ENCODE results near the gene SH2D3C.

Gene SH2D3C

GRCh38 chr9:127751269-127752054 lies 27.0 kb downstream of the SH2D3C start:
- Mint-ChIP-seq H3K9me3 (no peaks in the 10 kb centered on the region), H3K27me3 (no peaks in the 10 kb centered on the region), H3K27ac (peak overlapping the region; percentile 27), H3K36me3 (no peaks in the 10 kb centered on the region), H3K4me1 (peaks cover 25% of the 10 kb centered on the region), H3K4me3 (no peak overlapping the region)

GRCh38 chr9:127749090-127749787 lies 29.2 kb downstream of the SH2D3C start:
- H3K4me1 Mint-ChIP-seq, result peaks cover 25% of the 10 kb centered on the region
- H3K27me3 Mint-ChIP-seq, result no peaks in the 10 kb centered on the region
- H3K4me3 Mint-ChIP-seq, result no peak overlapping the region
- no peaks in the 10 kb centered on the region for H3K9me3 Mint-ChIP-seq
- no peak overlapping the region for H3K27ac Mint-ChIP-seq
- H3K36me3 Mint-ChIP-seq, result no peaks in the 10 kb centered on the region

GRCh38 chr9:127746959-127747569 lies 31.4 kb downstream of the SH2D3C start:
- H3K9me3 Mint-ChIP-seq, result no peaks in the 10 kb centered on the region
- H3K4me1 Mint-ChIP-seq, result peaks cover 17% of the 10 kb centered on the region
- no peak overlapping the region for H3K27ac Mint-ChIP-seq
- peak overlapping the region; percentile 47 for H3K4me3 Mint-ChIP-seq
- H3K36me3 Mint-ChIP-seq, result no peaks in the 10 kb centered on the region
- H3K27me3 Mint-ChIP-seq, result no peaks in the 10 kb centered on the region

DNA sequence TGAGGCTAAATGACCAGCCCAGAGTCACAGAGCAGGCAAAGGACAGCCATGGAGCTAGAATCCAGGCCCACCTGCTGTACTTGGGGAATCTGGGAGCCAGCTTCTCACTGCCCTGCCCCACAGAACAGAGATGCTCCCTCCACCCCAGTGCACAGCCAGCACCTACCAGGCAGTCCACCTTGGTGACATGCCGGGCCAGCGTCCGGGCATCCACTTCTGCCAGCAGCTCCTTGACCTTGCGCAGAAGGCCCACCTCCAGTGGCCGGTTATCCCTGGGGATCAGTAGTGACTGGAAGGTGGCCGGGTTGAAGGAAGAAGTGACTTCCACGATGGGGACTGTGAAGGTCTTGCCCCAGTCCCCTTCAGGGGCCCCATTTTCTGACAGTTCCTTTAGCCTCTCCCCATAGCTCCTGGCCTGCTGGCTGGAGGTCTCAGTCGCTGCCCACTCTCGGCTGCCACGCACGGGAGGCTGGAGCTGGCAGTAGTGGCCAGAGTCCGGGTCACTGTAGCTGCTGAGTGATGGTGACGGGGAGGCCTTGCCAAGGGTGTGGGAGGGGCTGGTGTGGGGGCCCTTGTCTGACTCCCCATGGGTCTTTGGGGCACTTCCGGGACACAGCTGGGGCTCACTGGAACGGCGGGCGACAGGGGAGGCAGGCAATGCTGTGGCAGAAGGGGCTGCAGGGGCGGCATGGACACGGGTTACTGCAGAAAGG lies 33.9 kb downstream of the SH2D3C start:
- Mint-ChIP-seq H3K27me3 (no peaks in the 10 kb centered on the region), H3K9me3 (no peaks in the 10 kb centered on the region), H3K4me1 (peaks cover 12% of the 10 kb centered on the region), H3K36me3 (peaks cover 1% of the 10 kb centered on the region), H3K27ac (no peak overlapping the region), H3K4me3 (no peak overlapping the region)

DNA sequence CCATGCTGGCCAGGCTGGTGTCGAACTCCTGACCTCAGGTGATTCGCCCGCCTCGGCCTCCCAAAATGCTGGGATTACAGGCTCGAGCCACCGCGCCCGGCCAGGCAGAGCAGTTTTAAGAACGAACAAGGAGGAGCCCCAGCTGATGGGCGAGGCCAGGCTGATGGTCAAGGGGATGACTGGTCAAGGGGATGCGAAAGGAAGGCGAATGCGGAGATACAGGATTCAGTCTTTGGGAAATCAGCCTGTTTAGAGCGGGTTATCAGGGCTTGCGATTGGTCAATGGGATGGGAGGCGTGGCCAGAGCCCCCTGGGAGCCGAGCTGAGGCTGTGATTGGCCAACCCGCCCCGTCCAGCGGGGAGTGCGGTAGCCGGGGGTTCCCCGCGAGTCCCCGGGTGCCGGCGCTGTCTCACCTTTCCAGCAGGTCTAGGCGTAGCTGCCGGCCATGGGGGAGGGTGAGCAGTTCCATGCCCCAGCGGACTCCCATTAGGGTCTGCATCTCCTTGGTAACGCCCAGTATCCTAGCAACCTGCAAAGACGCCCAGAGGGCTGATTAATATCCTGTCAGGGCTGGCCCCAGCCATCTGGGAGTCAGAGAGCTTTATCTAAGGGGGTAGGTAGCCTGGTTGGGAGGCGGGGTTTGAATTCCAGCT lies 35.9 kb downstream of the SH2D3C start:
- H3K27me3 Mint-ChIP-seq, result no peaks in the 10 kb centered on the region
- H3K36me3 Mint-ChIP-seq, result peaks cover 1% of the 10 kb centered on the region
- H3K4me3 Mint-ChIP-seq, result no peak overlapping the region
- H3K9me3 Mint-ChIP-seq, result no peaks in the 10 kb centered on the region
- H3K4me1 Mint-ChIP-seq, result peaks cover 8% of the 10 kb centered on the region
- H3K27ac Mint-ChIP-seq, result no peak overlapping the region

DNA sequence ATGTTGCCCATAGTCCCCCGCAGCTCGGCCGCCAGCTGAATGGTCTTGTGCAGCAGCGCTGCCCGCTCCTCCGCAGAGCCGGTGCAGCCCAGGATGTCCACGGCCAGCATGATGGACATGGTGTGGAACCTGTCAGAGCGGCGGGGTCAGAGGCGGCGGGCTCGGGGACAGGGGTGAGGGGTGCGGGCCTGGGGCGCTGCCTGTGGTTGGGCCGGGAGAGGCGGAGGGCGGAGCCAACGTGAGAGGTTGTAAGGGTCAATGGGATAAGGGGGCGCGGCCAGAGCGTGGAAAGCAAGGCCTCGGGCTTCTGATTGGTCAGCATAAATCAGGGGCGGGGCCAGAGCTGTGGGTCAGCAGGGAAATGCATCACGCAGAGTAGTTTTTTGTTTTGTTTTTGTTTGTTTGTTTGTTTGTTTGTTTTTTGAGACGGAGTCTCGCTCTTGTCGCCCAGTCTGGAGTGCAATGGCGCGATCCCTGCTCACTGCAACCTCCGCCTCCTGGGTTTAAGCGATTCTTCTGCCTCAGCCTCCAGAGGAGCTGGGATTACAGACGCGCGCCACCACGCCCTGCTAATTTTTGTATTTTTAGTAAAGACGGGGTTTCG lies 36.5 kb downstream of the SH2D3C start:
- Mint-ChIP-seq H3K36me3 (peaks cover 1% of the 10 kb centered on the region), H3K4me3 (no peak overlapping the region), H3K4me1 (peaks cover 4% of the 10 kb centered on the region), H3K27me3 (no peaks in the 10 kb centered on the region), H3K9me3 (no peaks in the 10 kb centered on the region), H3K27ac (no peak overlapping the region)

DNA sequence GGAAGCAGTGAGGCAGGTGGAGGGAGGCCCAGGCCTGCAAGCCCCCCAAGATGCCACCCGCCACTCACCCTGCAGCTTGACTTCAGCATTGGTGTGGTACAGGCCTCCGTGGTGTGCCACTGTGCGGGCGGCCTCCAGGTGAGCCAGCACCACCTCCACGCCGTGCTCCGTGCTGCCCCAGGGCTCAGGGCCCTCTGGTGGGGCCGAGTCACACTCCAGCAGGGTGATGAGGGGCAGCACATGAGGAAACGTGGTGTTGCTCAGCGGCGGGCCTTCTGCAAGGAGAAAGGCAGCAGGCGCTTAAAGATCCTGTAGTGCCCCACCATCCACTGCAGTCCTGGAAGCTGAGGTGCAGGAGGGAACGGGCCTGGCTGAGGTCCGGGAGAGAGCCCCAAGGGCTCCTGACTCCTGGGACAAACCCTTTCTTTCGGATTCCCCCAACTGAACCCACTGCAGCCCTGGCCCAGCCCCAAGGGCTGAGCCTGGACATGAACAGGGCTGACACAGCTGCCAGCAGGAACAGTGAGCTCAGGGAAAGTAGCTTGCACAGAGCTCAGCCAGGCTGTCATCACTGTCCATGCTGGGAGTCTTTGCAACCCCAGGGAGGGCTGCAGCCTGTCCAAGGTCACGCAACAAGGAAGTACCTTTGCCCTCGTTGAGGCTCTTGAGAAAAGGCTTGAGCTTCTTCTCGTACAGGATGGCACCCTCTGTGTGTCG lies 38.7 kb downstream of the SH2D3C start:
- peaks cover 1% of the 10 kb centered on the region for H3K36me3 Mint-ChIP-seq

GRCh38 chr9:127738666-127739065 lies 39.8 kb downstream of the SH2D3C start:
- Mint-ChIP-seq H3K27me3 (no peaks in the 10 kb centered on the region), H3K9me3 (no peaks in the 10 kb centered on the region), H3K36me3 (peaks cover 1% of the 10 kb centered on the region), H3K4me1 (peaks cover 11% of the 10 kb centered on the region), H3K4me3 (no peak overlapping the region), H3K27ac (no peak overlapping the region)

More for the DNA sequence above, 38.7 kb downstream of the SH2D3C start:
- Mint-ChIP-seq H3K4me3 (no peak overlapping the region), H3K27ac (no peak overlapping the region), H3K4me1 (peaks cover 5% of the 10 kb centered on the region), H3K9me3 (no peaks in the 10 kb centered on the region), H3K27me3 (no peaks in the 10 kb centered on the region)

GRCh38 chr9:127735530-127736185 lies 42.8 kb downstream of the SH2D3C start:
- H3K4me1 Mint-ChIP-seq, result peaks cover 13% of the 10 kb centered on the region
- peak overlapping the region; percentile 89 for H3K27ac Mint-ChIP-seq
- peak overlapping the region; percentile 89 for H3K4me3 Mint-ChIP-seq
- no peaks in the 10 kb centered on the region for H3K36me3 Mint-ChIP-seq
- no peaks in the 10 kb centered on the region for H3K9me3 Mint-ChIP-seq
- H3K27me3 Mint-ChIP-seq, result no peaks in the 10 kb centered on the region

GRCh38 chr9:127734747-127735529 lies 43.5 kb downstream of the SH2D3C start, which contains the start of gene TOR2A:
TOR2A (minus strand) TSS chr9:127735294; CDS start chr9:127735270, 24 bp downstream.
- no peaks in the 10 kb centered on the region for H3K9me3 Mint-ChIP-seq
- no peaks in the 10 kb centered on the region for H3K36me3 Mint-ChIP-seq
- peaks cover 13% of the 10 kb centered on the region for H3K4me1 Mint-ChIP-seq
- peak within 1 kb of the TSS; percentile 89 for H3K4me3 Mint-ChIP-seq
- no peaks in the 10 kb centered on the region for H3K27me3 Mint-ChIP-seq
- peak within 1 kb of the TSS; percentile 89 for H3K27ac Mint-ChIP-seq

- peaks cover 13% of the 10 kb centered on the region for H3K4me1 Mint-ChIP-seq
- no peaks in the 10 kb centered on the region for H3K27me3 Mint-ChIP-seq
- H3K27ac Mint-ChIP-seq, result peak overlapping the region; percentile 65
- no peaks in the 10 kb centered on the region for H3K9me3 Mint-ChIP-seq
- no peaks in the 10 kb centered on the region for H3K36me3 Mint-ChIP-seq
- H3K4me3 Mint-ChIP-seq, result peak overlapping the region; percentile 89
Measured at GRCh38 chr9:127734247-127734746, 44.2 kb downstream of the SH2D3C start.

GRCh38 chr9:127733614-127734013 lies 44.9 kb downstream of the SH2D3C start:
- peak overlapping the region; percentile 89 for H3K4me3 Mint-ChIP-seq
- H3K4me1 Mint-ChIP-seq, result peaks cover 13% of the 10 kb centered on the region
- H3K27ac Mint-ChIP-seq, result peak overlapping the region; percentile 12
- no peaks in the 10 kb centered on the region for H3K27me3 Mint-ChIP-seq
- no peaks in the 10 kb centered on the region for H3K36me3 Mint-ChIP-seq
- H3K9me3 Mint-ChIP-seq, result no peaks in the 10 kb centered on the region

DNA sequence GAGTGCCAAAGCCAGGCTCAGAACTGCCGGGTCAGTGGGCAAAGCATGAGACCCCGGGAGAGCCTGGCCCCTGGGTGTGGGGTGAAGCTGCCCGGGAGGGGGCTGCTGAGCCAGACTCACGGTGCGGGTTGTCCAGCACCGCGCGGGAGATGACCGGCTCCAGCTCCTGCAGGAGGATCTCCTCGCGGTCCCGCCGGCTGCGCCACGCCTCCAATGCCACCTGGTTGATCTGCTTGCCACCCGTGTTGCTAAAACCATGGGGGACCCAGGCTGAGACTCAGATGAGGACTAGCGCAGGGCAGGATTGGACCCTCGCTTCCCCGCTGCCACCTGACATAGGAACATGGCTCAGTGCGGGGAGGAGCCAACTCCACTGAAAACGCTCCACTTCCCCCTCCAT lies 46.0 kb downstream of the SH2D3C start:
- peaks cover 13% of the 10 kb centered on the region for H3K4me1 Mint-ChIP-seq
- H3K27me3 Mint-ChIP-seq, result no peaks in the 10 kb centered on the region
- H3K36me3 Mint-ChIP-seq, result no peaks in the 10 kb centered on the region
- no peak overlapping the region for H3K4me3 Mint-ChIP-seq
- H3K27ac Mint-ChIP-seq, result peak overlapping the region; percentile 41
- H3K9me3 Mint-ChIP-seq, result no peaks in the 10 kb centered on the region

Data from activated naive CD4-positive, alpha-beta T cell treated with anti-CD3 and anti-CD28 coated beads, Interleukin-2, amount 50 U/mL, for 24 hours (primary cell).